ENCODE data around the gene SIL1.

Gene SIL1

GRCh38 chr5:138949988-138950387 is 248.2 kb downstream of the SIL1 start:
- Mint-ChIP-seq H3K27me3 (no peaks in the 10 kb centered on the region), H3K9me3 (no peaks in the 10 kb centered on the region), H3K4me3 (no peak overlapping the region), H3K36me3 (peaks cover 18% of the 10 kb centered on the region), H3K4me1 (peaks cover 21% of the 10 kb centered on the region), H3K27ac (no peak overlapping the region)
- no peak for ATAC-seq

GRCh38 chr5:138949223-138949574 is 249.0 kb downstream of the SIL1 start:
- H3K27me3 Mint-ChIP-seq = no peaks in the 10 kb centered on the region
- H3K36me3 Mint-ChIP-seq = peaks cover 20% of the 10 kb centered on the region
- H3K4me1 Mint-ChIP-seq = peaks cover 21% of the 10 kb centered on the region
- H3K9me3 Mint-ChIP-seq = no peaks in the 10 kb centered on the region
- H3K4me3 Mint-ChIP-seq = no peak overlapping the region
- no peak for ATAC-seq
- H3K27ac Mint-ChIP-seq = no peak overlapping the region

GRCh38 chr5:138948471-138949222 is 249.5 kb downstream of the SIL1 start:
- Mint-ChIP-seq H3K4me3 (no peak overlapping the region), H3K4me1 (peaks cover 16% of the 10 kb centered on the region), H3K36me3 (peaks cover 25% of the 10 kb centered on the region), H3K27ac (no peak overlapping the region), H3K27me3 (no peaks in the 10 kb centered on the region), H3K9me3 (no peaks in the 10 kb centered on the region)
- no peak for ATAC-seq

GRCh38 chr5:138947780-138948179 is 250.4 kb downstream of the SIL1 start:
- Mint-ChIP-seq H3K36me3 (peaks cover 34% of the 10 kb centered on the region), H3K27ac (no peak overlapping the region)

GRCh38 chr5:138946831-138947560 is 251.2 kb downstream of the SIL1 start:
- peaks cover 38% of the 10 kb centered on the region for H3K36me3 Mint-ChIP-seq
- no peak overlapping the region for H3K27ac Mint-ChIP-seq

More at GRCh38 chr5:138947780-138948179, 250.4 kb downstream of the SIL1 start:
- Mint-ChIP-seq H3K9me3 (no peaks in the 10 kb centered on the region), H3K4me3 (no peak overlapping the region), H3K4me1 (peaks cover 8% of the 10 kb centered on the region), H3K27me3 (no peaks in the 10 kb centered on the region)
- ATAC-seq = no peak

GRCh38 chr5:138946241-138946623 is 251.9 kb downstream of the SIL1 start:
- Mint-ChIP-seq H3K4me3 (no peak overlapping the region), H3K36me3 (peaks cover 46% of the 10 kb centered on the region), H3K27me3 (no peaks in the 10 kb centered on the region), H3K27ac (no peak overlapping the region), H3K4me1 (no peaks in the 10 kb centered on the region), H3K9me3 (no peaks in the 10 kb centered on the region)
- no peak for ATAC-seq

More at GRCh38 chr5:138946831-138947560, 251.2 kb downstream of the SIL1 start:
- Mint-ChIP-seq H3K27me3 (no peaks in the 10 kb centered on the region), H3K9me3 (no peaks in the 10 kb centered on the region), H3K4me3 (no peak overlapping the region), H3K4me1 (no peaks in the 10 kb centered on the region)
- ATAC-seq = no peak

- ATAC-seq = no peak
- Mint-ChIP-seq H3K9me3 (no peaks in the 10 kb centered on the region), H3K4me3 (no peak overlapping the region), H3K36me3 (peaks cover 52% of the 10 kb centered on the region), H3K27ac (no peak overlapping the region), H3K27me3 (no peaks in the 10 kb centered on the region), H3K4me1 (no peaks in the 10 kb centered on the region)
Measured at GRCh38 chr5:138945421-138946240, 252.5 kb downstream of the SIL1 start.

GRCh38 chr5:138944527-138945322 is 253.4 kb downstream of the SIL1 start:
- no peaks in the 10 kb centered on the region for H3K27me3 Mint-ChIP-seq
- ATAC-seq = no peak
- no peak overlapping the region for H3K4me3 Mint-ChIP-seq
- H3K36me3 Mint-ChIP-seq = peaks cover 53% of the 10 kb centered on the region
- H3K4me1 Mint-ChIP-seq = no peaks in the 10 kb centered on the region
- H3K27ac Mint-ChIP-seq = peak overlapping the region; percentile 2
- H3K9me3 Mint-ChIP-seq = no peaks in the 10 kb centered on the region

- no peaks in the 10 kb centered on the region for H3K27me3 Mint-ChIP-seq
- H3K36me3 Mint-ChIP-seq = peaks cover 60% of the 10 kb centered on the region
- H3K4me1 Mint-ChIP-seq = no peaks in the 10 kb centered on the region
- ATAC-seq = no peak
- no peak overlapping the region for H3K4me3 Mint-ChIP-seq
- H3K27ac Mint-ChIP-seq = peak overlapping the region; percentile 2
- no peaks in the 10 kb centered on the region for H3K9me3 Mint-ChIP-seq
Measured at GRCh38 chr5:138943599-138944173, 254.5 kb downstream of the SIL1 start.

GRCh38 chr5:138942861-138943260 is 255.3 kb downstream of the SIL1 start:
- Mint-ChIP-seq H3K4me1 (peaks cover 6% of the 10 kb centered on the region), H3K9me3 (no peaks in the 10 kb centered on the region), H3K27me3 (no peaks in the 10 kb centered on the region), H3K4me3 (no peak overlapping the region), H3K27ac (no peak overlapping the region), H3K36me3 (peaks cover 65% of the 10 kb centered on the region)
- no peak for ATAC-seq

GRCh38 chr5:138942066-138942465 is 256.1 kb downstream of the SIL1 start:
- no peak for ATAC-seq
- H3K4me3 Mint-ChIP-seq = no peak overlapping the region
- H3K36me3 Mint-ChIP-seq = peaks cover 62% of the 10 kb centered on the region
- peaks cover 6% of the 10 kb centered on the region for H3K4me1 Mint-ChIP-seq
- no peaks in the 10 kb centered on the region for H3K9me3 Mint-ChIP-seq
- no peak overlapping the region for H3K27ac Mint-ChIP-seq
- H3K27me3 Mint-ChIP-seq = no peaks in the 10 kb centered on the region

GRCh38 chr5:138938526-138938925 is 259.6 kb downstream of the SIL1 start:
- no peaks in the 10 kb centered on the region for H3K27me3 Mint-ChIP-seq
- no peak for ATAC-seq
- peaks cover 78% of the 10 kb centered on the region for H3K36me3 Mint-ChIP-seq
- peaks cover 6% of the 10 kb centered on the region for H3K4me1 Mint-ChIP-seq
- no peaks in the 10 kb centered on the region for H3K9me3 Mint-ChIP-seq
- no peak overlapping the region for H3K4me3 Mint-ChIP-seq
- no peak overlapping the region for H3K27ac Mint-ChIP-seq

- Mint-ChIP-seq H3K4me3 (no peak overlapping the region), H3K27me3 (no peaks in the 10 kb centered on the region), H3K4me1 (peaks cover 6% of the 10 kb centered on the region), H3K36me3 (peaks cover 78% of the 10 kb centered on the region), H3K27ac (no peak overlapping the region), H3K9me3 (no peaks in the 10 kb centered on the region)
- peak; percentile 44 for ATAC-seq
Measured at GRCh38 chr5:138937392-138938387, 260.5 kb downstream of the SIL1 start.

Measured in stimulated activated memory B cell treated with anti-CD40 and anti-IgM and Interleukin-4, amounts not matched to agents 10 μg/mL and 1 μg/mL and 100 μg/mL, for 72 hours (primary cell).